Testis (tissue), 3 donors: ENCODE data around the gene PI4KA. TPM values are rescaled to one million over a fixed set of nuclear protein-coding genes. Genes with fewer than 3 reads are reported as not detected.
"Not testable (repeated sequence)": the region's sequence is repeated elsewhere in the genome, so short reads cannot be mapped to it uniquely, and the experiment has no call there.

ENCODE experiments used
- DNase-seq: peaks from one replicate; pipeline ENCODE4 v3.0.0-alpha.2; 2019
- H3K27ac ChIP-seq, 2 donors: fragments of 200-600 bp; sonication (generic); one replicate each; pipeline ENCODE4 v1.5.1; 2019
- H3K27me3 ChIP-seq: fragments of 200-600 bp; sonication (generic); one replicate; pipeline ENCODE4 v1.5.1; 2019
- H3K36me3 ChIP-seq: fragments of 200-600 bp; sonication (generic); one replicate; pipeline ENCODE4 v1.5.1; 2017; ENCODE audit warnings: low read depth; ENCODE audit errors: missing control alignments
- H3K4me1 ChIP-seq: fragments of 200-600 bp; sonication (generic); one replicate; pipeline ENCODE4 v1.5.1; 2019
- H3K4me3 ChIP-seq, 2 donors: fragments of 200-600 bp; sonication (generic); one replicate each; pipeline ENCODE4 v1.5.1; 2017 to 2019
- H3K9me3 ChIP-seq: fragments of 200-600 bp; sonication (generic); one replicate; pipeline ENCODE4 v1.5.1; 2017
- POLR2A ChIP-seq: fragments of 450-650 bp; IDR thresholded peaks from one replicate; pipeline ENCODE4 v1.6.1; 2017; ENCODE audit warnings: antibody characterized with exemption, mild to moderate bottlenecking, moderate library complexity
- whole genome bisulfite sequencing, 2 donors: methylation state at CpG; one replicate each; pipeline ENCODE4 v1.1.5; 2018; 5-methylcytosine and 5-hydroxymethylcytosine counted together
- intact Hi-C: fragments of 100-400 bp; cut with DNase I; formaldehyde crosslinking; loops from one replicate; pipeline ENCODE4 v1.15.1; 2023; ENCODE audit warnings: low total_unique reads
- polyA plus RNA-seq: library from polyadenylated mRNA; stranded (reverse); fragments of 350-450 nt; fragmentation: Illumina TruSeq; extraction: RNeasy Lipid Tissue Mini Kit (QIAGEN cat#74804); gene quantifications from one replicate; pipeline ENCODE4 v1.2.3, GENCODE V29; 2014; ENCODE audit warnings: low read depth, low replicate concordance; ENCODE audit not compliant: insufficient read depth
- total RNA-seq, 2 donors: library from RNA; depleted of rRNA; stranded (reverse); fragments of >200 nt; gene quantifications; one replicate each; pipeline ENCODE4 v1.2.3, GENCODE V29; 2016
- TF ChIP-seq, protein P1 (sequence below), 3 experiments: fragments of 450-650 bp in 2 of 3; fragments of 200-600 bp in 1 of 3; sonication (generic) in 1 of 3; IDR thresholded peaks; one replicate each; pipeline ENCODE4 v1.5.1; 2016 to 2019; ENCODE audit warnings: antibody characterized with exemption in 3 of 3, mild to moderate bottlenecking in 2 of 3, moderate library complexity in 1 of 3

The PI4KA gene
- total and polyA plus RNA-seq, 3 donors from 2014 or later: 124 to 196 (median 140) TPM

- no peaks in the 10 kb centered on the region for H3K9me3 ChIP-seq
- H3K4me1 ChIP-seq: no peaks in the 10 kb centered on the region
- TF ChIP-seq, protein P1, sequence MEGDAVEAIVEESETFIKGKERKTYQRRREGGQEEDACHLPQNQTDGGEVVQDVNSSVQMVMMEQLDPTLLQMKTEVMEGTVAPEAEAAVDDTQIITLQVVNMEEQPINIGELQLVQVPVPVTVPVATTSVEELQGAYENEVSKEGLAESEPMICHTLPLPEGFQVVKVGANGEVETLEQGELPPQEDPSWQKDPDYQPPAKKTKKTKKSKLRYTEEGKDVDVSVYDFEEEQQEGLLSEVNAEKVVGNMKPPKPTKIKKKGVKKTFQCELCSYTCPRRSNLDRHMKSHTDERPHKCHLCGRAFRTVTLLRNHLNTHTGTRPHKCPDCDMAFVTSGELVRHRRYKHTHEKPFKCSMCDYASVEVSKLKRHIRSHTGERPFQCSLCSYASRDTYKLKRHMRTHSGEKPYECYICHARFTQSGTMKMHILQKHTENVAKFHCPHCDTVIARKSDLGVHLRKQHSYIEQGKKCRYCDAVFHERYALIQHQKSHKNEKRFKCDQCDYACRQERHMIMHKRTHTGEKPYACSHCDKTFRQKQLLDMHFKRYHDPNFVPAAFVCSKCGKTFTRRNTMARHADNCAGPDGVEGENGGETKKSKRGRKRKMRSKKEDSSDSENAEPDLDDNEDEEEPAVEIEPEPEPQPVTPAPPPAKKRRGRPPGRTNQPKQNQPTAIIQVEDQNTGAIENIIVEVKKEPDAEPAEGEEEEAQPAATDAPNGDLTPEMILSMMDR (IDR thresholded peaks at IDR 0.05): no peak
- TF ChIP-seq POLR2A: no peak
- no peaks in the 10 kb centered on the region for H3K27me3 ChIP-seq
- H3K36me3 ChIP-seq: no peaks in the 10 kb centered on the region
- no peak for DNase-seq
- intact Hi-C loops: no loop called here
- H3K4me3 ChIP-seq: no peak overlapping the region
- WGBS, 2 donors: 79 to 88% methylated on average over 1 of the region's 1 CpG
- H3K27ac ChIP-seq: no peak overlapping the region
Measured at GRCh38 chr22:20666560-20666959, 192.1 kb downstream of the PI4KA start.

DNA sequence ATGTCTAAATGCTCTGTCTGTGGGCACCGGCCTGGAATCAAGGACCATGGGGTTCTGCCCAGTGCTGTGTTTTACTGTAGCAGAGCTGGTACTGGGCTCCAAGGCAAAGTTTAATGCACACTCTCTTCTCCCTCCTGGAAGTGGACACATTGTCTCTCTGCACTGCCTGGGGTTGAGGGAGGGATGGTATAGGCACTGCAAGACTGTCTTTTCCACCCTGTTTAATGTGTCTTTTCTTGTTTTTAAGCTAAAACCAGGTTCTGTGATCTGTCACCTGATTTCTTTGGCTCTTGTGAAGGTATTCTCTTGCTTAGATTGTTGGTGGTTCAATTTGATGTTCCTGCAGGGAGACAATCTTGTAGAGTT lies 194.0 kb downstream of the PI4KA start:
- intact Hi-C loops: no loop called here
- Histone ChIP-seq H3K4me1 (no peaks in the 10 kb centered on the region), H3K36me3 (no peaks in the 10 kb centered on the region), H3K27me3 (no peaks in the 10 kb centered on the region), H3K4me3 (no peak overlapping the region), H3K9me3 (no peaks in the 10 kb centered on the region), H3K27ac (no peak overlapping the region)
- DNase-seq: no peak
- WGBS, 2 donors: 80 to 100% methylated on average over 1 of the region's 1 CpG
- TF ChIP-seq, protein P1 (IDR thresholded peaks at IDR 0.05): no peak

DNA sequence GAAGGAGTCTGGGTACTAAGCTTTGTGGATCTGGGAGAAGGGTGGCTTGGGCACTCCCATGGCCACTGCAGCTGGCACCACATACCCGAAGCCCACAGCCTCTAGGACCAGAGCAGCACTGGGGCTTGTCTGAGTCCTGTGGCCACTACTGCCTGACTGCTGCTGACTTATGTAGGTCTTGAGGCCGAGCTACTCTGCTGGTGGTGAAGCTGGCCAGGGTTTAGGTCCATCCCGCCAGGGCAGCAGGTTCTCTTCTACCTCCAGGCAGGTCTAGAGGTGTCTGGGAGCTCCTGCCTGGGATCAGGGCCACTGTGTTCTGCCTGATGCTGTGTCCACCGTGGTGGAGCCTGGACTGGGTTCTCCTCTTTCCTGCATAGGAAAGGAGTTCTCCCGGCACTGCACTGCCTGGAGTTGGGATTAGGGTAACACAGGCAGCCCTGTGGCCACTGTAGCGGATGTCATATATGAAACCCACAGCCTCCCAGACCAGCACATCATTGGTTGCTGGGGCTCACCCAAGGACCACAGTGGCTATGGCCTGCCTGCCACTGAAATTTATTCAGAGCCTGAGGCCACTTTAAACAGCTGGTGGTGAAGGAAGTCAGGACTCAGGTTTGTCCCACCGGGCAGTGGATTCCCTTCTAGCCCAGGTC lies 194.5 kb downstream of the PI4KA start:
- Histone ChIP-seq H3K36me3 (no peaks in the 10 kb centered on the region), H3K4me1 (no peaks in the 10 kb centered on the region), H3K27me3 (no peaks in the 10 kb centered on the region), H3K4me3 (no peak overlapping the region), H3K9me3 (no peaks in the 10 kb centered on the region), H3K27ac (no peak overlapping the region)
- TF ChIP-seq, protein P1 (IDR thresholded peaks at IDR 0.05): no peak
- no peak for TF ChIP-seq POLR2A
- 92 to 93% methylated on average over 4 to 6 of the region's 7 CpGs for WGBS, 2 donors
- intact Hi-C loops: no loop called here
- no peak for DNase-seq

GRCh38 chr22:20663137-20663828 lies 195.3 kb downstream of the PI4KA start:
- no peaks in the 10 kb centered on the region for H3K4me1 ChIP-seq
- TF ChIP-seq, protein P1 (IDR thresholded peaks at IDR 0.05): no peak
- no peak for TF ChIP-seq POLR2A
- WGBS, 2 donors: 91 to 93% methylated on average over 1 of the region's 1 CpG
- H3K4me3 ChIP-seq: no peak overlapping the region
- intact Hi-C loops: no loop called here
- no peak for DNase-seq
- H3K27ac ChIP-seq: no peak overlapping the region
- no peaks in the 10 kb centered on the region for H3K9me3 ChIP-seq
- H3K36me3 ChIP-seq: no peaks in the 10 kb centered on the region
- H3K27me3 ChIP-seq: no peaks in the 10 kb centered on the region

DNA sequence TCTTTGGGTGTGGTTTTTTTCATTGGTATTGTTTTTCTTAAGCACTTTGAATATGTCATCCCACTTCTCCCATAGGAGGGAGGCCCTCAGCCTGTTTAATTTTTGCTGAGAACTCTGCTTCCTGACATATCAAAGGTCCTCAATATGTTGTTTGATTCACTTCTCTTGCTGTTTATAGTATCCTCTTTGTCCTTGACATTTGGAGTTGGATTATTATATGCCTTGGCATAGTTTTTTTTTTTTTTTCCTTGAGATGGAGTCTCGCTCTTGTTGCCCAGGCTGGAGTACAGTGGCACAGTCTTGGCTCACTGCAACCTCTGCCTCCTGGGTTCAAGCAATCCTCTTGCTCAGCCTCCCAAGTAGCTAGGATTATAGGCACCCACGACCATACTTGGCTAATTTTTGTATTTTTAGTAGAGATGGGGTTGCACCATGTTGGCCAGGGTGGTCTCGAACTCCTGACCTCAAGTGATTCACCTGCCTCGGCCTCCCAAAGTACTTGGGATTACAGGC lies 196.0 kb downstream of the PI4KA start:
- DNase-seq, H3K4me3 ChIP-seq, H3K9me3 ChIP-seq, H3K27me3 ChIP-seq, H3K36me3 ChIP-seq, H3K27ac ChIP-seq, intact Hi-C loops, H3K4me1 ChIP-seq: not testable (repeated sequence)
- WGBS, 2 donors: 78 to 83% methylated on average over 4 of the region's 4 CpGs
